Measurements from ENCODE around the gene MUS81. TPM values are rescaled to one million over a fixed set of nuclear protein-coding genes. Genes with fewer than 3 reads are reported as not detected.
A peak's percentile ranks its signal among the peaks of the same experiment; 100 is the strongest.

The MUS81 gene
- total and polyA plus RNA-seq, 2 of the 13 experiments (the other 11 are each of a cell fraction or from before 2014, with no cell fraction given) = 25.6 to 30.2 TPM

DNA sequence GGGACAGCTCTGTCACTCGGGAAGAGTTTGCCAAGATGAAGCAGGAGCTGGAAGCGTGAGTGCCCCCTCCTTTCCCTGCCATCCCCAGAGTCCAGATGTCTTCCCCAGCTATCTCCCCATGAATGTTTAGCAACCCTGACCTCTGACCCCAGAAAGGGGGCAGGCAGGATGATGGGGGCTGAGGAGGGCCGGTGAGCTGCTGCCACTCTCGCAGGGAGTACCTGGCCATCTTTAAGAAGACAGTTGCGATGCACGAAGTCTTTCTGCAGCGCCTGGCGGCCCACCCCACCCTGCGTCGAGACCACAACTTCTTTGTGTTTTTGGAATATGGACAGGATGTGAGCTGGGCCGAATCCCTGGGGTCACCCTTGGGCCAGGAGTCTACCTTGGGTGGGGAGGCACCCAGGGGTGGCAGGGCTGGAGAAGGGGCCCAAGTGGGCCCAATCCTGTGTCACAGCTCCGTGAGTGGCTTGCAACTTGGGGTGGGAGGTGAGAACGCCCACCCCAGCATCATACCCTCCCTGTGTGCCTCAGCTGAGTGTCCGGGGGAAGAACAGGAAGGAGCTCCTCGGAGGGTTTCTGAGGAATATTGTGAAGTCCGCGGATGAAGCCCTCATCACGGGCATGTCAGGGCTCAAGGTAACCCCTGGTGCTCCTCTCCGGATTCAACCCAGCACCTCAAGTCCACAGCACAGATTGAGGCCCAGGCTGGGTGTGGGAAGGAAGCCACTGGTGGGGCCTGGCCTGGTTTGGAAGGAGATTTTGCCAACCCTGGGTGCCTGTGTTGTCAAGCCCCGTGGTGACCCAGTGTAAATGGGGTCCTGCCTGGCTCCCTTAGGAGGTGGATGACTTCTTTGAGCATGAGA lies 9.8 kb upstream of the MUS81 start (continued):
- TF ChIP-seq, protein P1, sequence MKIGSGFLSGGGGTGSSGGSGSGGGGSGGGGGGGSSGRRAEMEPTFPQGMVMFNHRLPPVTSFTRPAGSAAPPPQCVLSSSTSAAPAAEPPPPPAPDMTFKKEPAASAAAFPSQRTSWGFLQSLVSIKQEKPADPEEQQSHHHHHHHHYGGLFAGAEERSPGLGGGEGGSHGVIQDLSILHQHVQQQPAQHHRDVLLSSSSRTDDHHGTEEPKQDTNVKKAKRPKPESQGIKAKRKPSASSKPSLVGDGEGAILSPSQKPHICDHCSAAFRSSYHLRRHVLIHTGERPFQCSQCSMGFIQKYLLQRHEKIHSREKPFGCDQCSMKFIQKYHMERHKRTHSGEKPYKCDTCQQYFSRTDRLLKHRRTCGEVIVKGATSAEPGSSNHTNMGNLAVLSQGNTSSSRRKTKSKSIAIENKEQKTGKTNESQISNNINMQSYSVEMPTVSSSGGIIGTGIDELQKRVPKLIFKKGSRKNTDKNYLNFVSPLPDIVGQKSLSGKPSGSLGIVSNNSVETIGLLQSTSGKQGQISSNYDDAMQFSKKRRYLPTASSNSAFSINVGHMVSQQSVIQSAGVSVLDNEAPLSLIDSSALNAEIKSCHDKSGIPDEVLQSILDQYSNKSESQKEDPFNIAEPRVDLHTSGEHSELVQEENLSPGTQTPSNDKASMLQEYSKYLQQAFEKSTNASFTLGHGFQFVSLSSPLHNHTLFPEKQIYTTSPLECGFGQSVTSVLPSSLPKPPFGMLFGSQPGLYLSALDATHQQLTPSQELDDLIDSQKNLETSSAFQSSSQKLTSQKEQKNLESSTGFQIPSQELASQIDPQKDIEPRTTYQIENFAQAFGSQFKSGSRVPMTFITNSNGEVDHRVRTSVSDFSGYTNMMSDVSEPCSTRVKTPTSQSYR (CRISPR knock-in tag; IDR thresholded peaks at IDR 0.05; ENCODE audit: borderline replicate concordance) = no peak
- TF ChIP-seq ZNF138 (CRISPR knock-in tag; IDR thresholded peaks at IDR 0.05; ENCODE audit: low read depth) = no peak
- TF ChIP-seq, protein P2, sequence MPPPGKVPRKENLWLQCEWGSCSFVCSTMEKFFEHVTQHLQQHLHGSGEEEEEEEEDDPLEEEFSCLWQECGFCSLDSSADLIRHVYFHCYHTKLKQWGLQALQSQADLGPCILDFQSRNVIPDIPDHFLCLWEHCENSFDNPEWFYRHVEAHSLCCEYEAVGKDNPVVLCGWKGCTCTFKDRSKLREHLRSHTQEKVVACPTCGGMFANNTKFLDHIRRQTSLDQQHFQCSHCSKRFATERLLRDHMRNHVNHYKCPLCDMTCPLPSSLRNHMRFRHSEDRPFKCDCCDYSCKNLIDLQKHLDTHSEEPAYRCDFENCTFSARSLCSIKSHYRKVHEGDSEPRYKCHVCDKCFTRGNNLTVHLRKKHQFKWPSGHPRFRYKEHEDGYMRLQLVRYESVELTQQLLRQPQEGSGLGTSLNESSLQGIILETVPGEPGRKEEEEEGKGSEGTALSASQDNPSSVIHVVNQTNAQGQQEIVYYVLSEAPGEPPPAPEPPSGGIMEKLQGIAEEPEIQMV (CRISPR knock-in tag; IDR thresholded peaks at IDR 0.05; ENCODE audit: low read depth) = no peak
- no peak for TF ChIP-seq ZNF253 (CRISPR knock-in tag; IDR thresholded peaks at IDR 0.05; ENCODE audit: borderline replicate concordance)
- no peak for TF ChIP-seq ZNF841 (CRISPR knock-in tag; IDR thresholded peaks at IDR 0.05; ENCODE audit: borderline replicate concordance)
- TF ChIP-seq, protein P3, sequence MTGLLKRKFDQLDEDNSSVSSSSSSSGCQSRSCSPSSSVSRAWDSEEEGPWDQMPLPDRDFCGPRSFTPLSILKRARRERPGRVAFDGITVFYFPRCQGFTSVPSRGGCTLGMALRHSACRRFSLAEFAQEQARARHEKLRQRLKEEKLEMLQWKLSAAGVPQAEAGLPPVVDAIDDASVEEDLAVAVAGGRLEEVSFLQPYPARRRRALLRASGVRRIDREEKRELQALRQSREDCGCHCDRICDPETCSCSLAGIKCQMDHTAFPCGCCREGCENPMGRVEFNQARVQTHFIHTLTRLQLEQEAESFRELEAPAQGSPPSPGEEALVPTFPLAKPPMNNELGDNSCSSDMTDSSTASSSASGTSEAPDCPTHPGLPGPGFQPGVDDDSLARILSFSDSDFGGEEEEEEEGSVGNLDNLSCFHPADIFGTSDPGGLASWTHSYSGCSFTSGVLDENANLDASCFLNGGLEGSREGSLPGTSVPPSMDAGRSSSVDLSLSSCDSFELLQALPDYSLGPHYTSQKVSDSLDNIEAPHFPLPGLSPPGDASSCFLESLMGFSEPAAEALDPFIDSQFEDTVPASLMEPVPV (CRISPR knock-in tag; IDR thresholded peaks at IDR 0.05) = 0 out of 2 replicates have a peak, but pooled peaks have one; percentile 52
- no peak for TF ChIP-seq ZNF543 (CRISPR knock-in tag; IDR thresholded peaks at IDR 0.05)
- TF ChIP-seq ERF (CRISPR knock-in tag; IDR thresholded peaks at IDR 0.05) = no peak
- no peak for TF ChIP-seq RFX5 (IDR thresholded peaks at IDR 0.05; ENCODE audit: low read depth, low read length)
- TF ChIP-seq NR2F2 (IDR thresholded peaks at IDR 0.05; ENCODE audit: borderline replicate concordance, low read depth) = peak; percentile 34; the same call in 1 of the 2 replicates
- 0 out of 2 replicates have a peak, but pooled peaks have one; percentile 28 for TF ChIP-seq HNF4A (CRISPR knock-in tag; IDR thresholded peaks at IDR 0.05)
- TF ChIP-seq, protein P4, sequence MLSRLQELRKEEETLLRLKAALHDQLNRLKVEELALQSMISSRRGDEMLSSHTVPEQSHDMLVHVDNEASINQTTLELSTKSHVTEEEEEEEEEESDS (CRISPR knock-in tag; IDR thresholded peaks at IDR 0.05; ENCODE audit: borderline replicate concordance) = no peak
- TF ChIP-seq SIX1 (CRISPR knock-in tag; IDR thresholded peaks at IDR 0.05; ENCODE audit: borderline replicate concordance) = no peak
- TF ChIP-seq ZNF773 (CRISPR knock-in tag; IDR thresholded peaks at IDR 0.05; ENCODE audit: borderline replicate concordance) = no peak
- no peak for TF ChIP-seq ZFP37 (CRISPR knock-in tag; IDR thresholded peaks at IDR 0.05; ENCODE audit: borderline replicate concordance)
- peak in 1 of 2 experiments; percentile 58; a peak in 1 of 4 replicates for TF ChIP-seq NR2F1 (CRISPR knock-in tag; IDR thresholded peaks at IDR 0.05)
- TF ChIP-seq, protein P5, sequence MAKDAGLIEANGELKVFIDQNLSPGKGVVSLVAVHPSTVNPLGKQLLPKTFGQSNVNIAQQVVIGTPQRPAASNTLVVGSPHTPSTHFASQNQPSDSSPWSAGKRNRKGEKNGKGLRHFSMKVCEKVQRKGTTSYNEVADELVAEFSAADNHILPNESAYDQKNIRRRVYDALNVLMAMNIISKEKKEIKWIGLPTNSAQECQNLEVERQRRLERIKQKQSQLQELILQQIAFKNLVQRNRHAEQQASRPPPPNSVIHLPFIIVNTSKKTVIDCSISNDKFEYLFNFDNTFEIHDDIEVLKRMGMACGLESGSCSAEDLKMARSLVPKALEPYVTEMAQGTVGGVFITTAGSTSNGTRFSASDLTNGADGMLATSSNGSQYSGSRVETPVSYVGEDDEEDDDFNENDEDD (CRISPR knock-in tag; IDR thresholded peaks at IDR 0.05; ENCODE audit: borderline replicate concordance) = no peak
- TF ChIP-seq GTF3A (CRISPR knock-in tag; conservative IDR thresholded peaks at IDR 0.05) = no peak
- no peak for TF ChIP-seq RARA (CRISPR knock-in tag; IDR thresholded peaks at IDR 0.05)
- no peak for TF ChIP-seq EEA1 (CRISPR knock-in tag; IDR thresholded peaks at IDR 0.05; ENCODE audit: borderline replicate concordance)
- no peak for TF ChIP-seq RXRA (CRISPR knock-in tag; IDR thresholded peaks at IDR 0.05)
- no peak for TF ChIP-seq ZNF878 (CRISPR knock-in tag; IDR thresholded peaks at IDR 0.05)

Measured in HepG2 (cell line).